Sigmoid colon (tissue), 3 donors: ENCODE results near the gene HAL.

Experiments
- POLR2A ChIP-seq, 2 donors: fragments of 450-650 bp; IDR thresholded peaks; one replicate each; pipeline ENCODE4 v1.6.1; 2016; ENCODE audit warnings: antibody characterized with exemption in 2 of 2, mild to moderate bottlenecking in 2 of 2, moderate library complexity in 2 of 2
- TF ChIP-seq, protein P1 (sequence below), 4 experiments: fragments of 450-650 bp in 3 of 4; fragments of 200-600 bp in 1 of 4; IDR thresholded peaks; one replicate each; pipeline ENCODE4 v1.5.1; 2016 to 2019; ENCODE audit warnings: antibody characterized with exemption in 4 of 4, mild to moderate bottlenecking in 3 of 4, moderate library complexity in 2 of 4

DNA sequence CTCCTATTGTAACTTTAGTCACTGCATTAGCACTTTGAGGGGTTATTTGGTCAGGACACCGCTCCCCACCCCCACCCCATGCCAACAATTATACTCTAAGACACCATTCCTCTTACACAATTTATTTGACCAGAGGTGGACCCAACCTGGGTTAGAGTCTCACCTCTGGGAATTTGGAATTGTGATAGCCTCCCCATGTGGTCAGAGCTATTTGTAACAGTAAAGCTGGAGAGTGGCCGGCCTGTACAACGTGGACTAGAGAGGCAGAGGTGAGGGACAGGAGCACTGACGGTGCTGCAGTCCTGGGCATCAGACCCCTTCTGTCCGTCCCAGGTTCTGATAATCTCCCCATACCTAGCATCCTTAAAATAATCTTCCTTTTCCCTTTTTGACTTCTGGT, 3.3 kb upstream of the HAL start:
- no peak for TF ChIP-seq POLR2A (IDR thresholded peaks at IDR 0.05)
- TF ChIP-seq, protein P1, sequence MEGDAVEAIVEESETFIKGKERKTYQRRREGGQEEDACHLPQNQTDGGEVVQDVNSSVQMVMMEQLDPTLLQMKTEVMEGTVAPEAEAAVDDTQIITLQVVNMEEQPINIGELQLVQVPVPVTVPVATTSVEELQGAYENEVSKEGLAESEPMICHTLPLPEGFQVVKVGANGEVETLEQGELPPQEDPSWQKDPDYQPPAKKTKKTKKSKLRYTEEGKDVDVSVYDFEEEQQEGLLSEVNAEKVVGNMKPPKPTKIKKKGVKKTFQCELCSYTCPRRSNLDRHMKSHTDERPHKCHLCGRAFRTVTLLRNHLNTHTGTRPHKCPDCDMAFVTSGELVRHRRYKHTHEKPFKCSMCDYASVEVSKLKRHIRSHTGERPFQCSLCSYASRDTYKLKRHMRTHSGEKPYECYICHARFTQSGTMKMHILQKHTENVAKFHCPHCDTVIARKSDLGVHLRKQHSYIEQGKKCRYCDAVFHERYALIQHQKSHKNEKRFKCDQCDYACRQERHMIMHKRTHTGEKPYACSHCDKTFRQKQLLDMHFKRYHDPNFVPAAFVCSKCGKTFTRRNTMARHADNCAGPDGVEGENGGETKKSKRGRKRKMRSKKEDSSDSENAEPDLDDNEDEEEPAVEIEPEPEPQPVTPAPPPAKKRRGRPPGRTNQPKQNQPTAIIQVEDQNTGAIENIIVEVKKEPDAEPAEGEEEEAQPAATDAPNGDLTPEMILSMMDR (IDR thresholded peaks at IDR 0.05): no peak
